Activated CD4-positive, alpha-beta T cell treated with anti-CD3 and anti-CD28 coated beads for 48 hours (primary cell): ENCODE results near the gene SH3RF3.

Source experiments
- DNase-seq: peaks from one replicate; pipeline ENCODE4 v3.0.0-alpha.2; 2020

Gene SH3RF3

DNA sequence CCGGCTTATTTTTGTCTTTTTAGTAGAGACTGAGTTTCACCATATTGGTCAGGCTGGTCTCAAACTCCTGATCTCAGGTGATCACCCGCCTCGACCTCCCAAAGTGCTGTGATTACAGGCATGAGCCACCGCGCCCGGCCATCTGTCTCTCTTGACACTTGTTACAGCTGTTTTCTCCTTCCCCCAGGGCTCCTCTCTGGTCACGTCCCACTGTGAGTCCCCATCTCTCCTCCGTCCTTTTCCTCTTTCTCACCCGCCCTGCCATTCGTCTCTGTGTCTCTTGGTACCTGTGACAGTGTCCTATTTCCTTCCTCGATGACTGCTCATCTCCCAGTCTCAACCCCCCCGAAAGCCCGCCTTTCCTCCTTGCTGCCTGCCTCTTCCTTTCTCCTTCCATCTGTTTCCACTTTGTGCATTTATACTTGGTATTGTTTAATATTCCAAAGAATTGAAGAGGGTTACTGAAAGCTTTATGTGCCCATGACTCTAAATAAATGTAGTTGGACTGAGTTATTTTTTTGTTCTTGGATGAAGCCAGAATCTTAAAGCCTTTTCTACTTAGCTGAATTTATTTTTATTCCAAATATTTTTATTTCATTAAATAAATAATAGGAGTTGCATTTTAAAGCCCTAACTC lies 241.5 kb downstream of the SH3RF3 start:
- DNase-seq: no peak

DNA sequence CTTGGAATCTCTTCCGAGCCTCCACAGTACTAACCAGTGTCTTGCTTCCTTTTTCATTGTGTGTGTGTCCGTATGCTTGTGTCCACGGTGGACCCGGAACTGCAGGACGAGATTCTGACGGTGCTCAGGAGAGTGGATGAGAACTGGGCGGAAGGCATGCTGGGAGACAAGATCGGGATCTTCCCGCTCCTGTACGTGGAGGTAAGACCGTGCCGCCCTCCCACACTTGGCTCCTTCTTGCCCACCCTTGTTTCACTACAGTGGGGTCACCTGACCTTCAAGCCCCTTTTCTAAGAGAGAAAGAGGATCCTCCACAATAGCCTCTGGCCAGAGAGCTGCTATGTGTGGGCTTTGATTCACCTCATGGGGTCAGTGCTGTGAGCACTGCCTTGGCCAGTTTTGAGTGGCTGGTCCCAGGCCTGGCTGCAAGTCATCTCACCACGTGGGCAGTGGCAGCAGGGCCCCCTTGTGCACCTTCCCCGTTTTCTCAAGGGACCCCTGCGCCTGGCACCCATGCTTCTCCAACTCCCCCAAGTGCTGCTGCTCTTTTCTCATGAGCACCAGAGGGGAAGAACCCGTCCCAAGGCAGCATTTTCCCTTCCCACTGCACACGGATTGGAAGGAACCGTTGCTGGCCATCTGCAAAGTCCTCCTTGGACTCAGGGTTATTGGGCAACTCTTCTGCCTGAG lies 242.6 kb downstream of the SH3RF3 start:
- no peak for DNase-seq

DNA sequence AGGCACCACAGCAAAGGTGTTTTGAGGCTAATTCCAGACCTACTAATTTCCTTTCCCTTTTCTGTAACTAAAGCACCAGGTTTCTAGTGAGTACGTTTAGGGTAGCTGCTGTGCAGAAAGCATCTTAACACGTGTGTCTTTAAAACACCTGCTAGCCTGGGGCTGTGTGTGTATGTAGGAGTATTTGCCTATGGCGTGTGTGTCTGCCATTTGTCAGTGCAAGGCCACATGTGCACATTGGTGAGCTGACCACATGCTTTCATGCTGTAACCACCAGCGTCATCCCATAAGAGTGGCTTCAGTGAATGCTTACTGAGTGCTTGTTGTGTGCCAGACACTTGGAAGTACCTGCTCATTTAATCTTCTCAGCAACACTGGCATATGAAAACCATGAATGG lies 243.2 kb downstream of the SH3RF3 start:
- no peak for DNase-seq

DNA sequence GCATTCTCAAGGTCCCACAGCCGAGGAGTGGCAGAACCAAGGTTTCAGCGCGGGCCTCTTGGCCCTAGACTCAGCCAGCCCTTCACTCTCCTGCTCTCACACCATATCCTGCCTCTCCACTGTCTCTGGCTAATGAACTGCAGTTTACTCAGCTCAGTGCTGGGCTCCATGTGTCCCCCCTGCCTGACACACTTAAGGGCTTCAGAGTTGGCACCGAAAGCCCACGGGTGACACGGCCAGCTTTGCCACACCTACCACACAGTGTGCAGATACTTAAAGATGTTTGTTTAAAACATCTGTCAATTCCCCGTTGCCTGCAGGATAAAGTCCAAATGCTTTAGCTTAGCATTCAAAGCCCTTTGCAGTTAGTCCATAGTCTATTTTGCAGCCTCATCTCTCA lies 243.6 kb downstream of the SH3RF3 start:
- DNase-seq: no peak

DNA sequence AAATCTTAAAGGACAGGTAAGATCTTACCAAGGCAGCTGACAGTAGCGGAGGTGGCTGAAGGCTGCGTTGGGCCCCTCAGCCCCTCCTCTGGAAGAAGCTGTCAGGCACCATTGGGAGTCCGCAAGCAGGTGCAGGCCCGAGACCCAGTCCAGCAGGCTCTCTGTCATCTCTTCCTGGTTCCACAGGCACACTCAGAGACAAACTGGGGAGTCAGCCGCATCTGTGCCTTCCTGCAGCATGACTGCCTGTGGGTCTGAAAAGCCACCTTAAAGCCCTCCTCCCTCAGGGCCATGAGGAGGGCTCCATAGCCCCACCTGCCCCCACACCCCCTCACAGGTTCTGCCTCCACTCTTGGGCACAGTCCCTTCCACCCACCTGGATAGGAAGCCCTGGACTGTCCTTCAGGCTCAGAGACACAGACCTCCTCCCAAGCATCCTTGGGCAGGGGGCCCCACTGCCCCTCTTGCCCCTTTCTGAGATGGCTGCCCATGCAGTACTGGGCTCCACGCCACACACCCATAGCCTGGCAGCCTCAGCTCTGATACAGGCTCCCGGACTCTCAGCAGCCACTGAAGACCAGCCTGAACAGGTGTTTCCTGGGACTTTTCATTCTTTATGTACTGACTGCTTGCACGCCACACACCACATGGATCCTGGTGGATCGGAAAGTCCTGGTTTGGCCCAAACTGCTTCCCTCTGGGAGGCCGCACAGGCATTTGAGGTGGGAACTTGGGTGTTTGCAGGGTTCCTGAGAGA lies 245.0 kb downstream of the SH3RF3 start:
- DNase-seq: no peak

DNA sequence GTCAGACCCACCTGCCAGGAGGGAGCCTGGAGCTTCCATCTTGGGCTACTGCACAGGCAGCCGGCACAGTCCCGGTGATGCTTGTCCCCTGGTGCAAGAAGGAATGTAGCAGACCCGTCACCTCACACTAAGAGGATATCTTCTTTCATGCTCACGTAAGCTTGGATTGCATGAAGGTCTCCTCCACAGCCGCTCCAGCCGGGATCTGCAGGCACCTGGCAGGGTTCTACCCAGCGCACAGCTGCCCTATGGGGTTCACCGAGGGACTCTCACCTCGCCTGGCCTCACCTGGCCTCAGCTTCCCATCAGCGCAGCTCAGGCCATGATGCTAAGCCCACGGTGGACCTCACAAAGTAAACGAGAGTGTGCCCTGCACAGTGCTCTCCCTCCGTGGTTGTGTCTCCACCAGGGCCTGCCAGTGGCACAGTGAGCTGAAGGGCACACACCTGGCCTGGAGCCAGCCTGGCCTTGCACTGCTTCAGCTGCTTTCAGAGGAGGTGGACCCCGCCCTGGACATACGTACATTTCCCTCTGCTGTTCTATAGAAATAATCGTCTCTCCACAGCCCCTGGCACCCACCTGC lies 245.6 kb downstream of the SH3RF3 start:
- no peak for DNase-seq

DNA sequence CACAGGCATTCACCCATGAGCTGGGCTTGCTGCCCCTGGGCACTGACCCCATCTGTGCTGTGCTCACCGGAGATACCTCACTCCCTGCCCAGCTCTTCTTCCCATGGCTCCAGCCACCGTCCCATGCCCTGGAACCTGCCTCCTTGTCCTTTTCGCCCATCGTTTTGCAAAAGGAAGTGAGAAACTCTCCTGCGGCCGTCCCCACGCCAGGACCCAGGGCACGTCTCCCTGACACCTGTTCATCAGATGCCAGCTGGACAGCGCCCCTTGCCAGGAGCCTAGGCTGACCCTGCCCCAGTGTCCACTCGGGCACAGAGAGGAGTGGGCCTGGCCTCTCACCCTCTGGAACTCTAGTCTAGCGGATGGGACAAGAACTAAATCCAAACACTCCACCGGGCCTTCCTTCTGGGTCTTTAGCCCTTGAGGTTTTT lies 246.1 kb downstream of the SH3RF3 start:
- no peak for DNase-seq

DNA sequence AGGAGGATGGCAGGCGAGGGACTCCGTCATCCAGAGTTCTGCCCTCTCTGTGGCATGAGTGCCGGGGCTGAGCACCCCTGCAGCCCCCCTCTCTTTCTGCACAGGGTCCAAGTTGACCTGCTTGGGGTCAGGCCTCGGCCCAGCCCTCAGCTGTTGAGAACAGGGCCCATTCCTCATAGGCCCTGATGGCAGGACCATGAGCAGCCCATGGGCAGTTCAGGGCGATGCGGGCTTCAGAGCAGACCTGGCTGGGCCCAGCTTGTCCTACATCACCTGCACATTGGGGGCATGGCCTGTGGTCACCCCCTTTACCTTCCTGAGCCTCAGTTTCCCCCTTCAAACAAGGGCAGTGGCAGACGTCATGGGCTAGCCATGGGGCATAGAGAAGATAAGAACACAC lies 246.7 kb downstream of the SH3RF3 start:
- no peak for DNase-seq

DNA sequence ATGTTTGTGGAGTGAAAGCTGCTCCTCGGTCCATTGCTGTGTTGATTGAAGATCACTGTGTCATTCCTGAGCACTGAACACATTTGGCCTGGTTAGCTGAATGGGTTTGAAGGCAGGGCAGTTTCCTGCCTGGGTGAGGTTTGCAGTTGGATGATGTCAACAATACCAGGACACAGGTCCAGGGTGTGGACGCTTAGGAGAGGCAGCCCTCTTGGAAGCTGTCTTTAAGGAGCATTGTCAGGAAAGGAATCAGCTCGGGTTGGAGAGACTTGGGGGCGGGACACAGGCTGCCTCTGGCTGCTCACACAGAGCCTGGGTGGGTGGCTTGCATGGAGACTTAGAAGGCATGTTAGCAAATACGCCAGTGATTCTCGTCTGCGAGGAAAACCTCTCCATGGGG lies 247.1 kb downstream of the SH3RF3 start:
- DNase-seq: no peak

DNA sequence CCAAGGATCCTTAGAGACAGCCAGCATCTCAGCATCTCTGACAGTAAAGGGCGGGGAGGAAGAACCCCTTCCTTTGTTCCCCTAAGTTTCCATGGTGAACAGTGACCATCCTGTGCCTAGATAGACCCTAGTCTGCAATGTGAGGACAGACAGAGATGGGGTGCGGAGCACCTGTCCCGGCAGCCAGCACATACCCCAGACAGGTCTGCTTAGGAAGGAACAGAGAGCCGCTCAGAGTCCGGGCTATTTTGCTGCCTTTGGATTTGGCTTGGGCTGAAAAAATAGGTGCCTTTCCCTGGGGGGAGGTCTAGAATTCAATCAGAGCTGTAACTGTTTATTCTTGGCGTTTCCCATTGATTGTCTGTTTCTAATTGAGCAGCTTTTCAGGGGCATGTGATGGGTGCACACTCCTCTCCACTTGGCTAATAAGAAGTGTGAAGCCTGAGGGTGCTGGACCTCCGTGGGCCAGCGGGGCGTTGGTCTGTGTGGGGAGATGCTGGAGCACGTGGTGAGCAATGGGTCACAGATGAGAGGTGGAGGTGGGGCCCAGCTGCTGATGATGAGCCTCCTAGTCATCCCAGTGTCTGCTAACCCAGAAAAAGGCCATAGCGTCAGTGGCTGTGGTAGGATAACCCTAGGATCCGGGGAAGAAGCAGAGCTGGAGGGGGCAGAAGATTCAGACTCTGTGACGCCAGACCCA lies 247.9 kb downstream of the SH3RF3 start:
- DNase-seq: no peak

DNA sequence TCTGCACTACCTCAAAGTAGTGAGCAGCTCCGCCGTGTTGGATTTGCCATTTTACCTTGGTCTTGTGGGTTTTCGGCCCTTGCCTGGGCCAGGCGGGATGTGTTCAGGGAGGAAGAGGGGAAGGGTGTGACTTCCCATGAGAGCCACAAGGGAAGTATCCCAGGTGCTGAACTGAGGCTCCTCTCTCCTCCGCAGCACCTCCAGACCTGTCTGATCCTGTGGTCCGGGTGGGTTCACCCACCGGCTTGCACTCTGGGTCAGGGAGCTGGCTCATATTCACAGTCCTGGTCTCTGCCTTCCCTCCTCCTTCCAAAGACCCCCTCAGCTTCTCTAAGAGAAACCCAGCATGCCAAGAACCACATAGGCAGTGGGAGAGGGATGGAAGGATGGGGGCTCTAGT lies 249.0 kb downstream of the SH3RF3 start:
- no peak for DNase-seq

DNA sequence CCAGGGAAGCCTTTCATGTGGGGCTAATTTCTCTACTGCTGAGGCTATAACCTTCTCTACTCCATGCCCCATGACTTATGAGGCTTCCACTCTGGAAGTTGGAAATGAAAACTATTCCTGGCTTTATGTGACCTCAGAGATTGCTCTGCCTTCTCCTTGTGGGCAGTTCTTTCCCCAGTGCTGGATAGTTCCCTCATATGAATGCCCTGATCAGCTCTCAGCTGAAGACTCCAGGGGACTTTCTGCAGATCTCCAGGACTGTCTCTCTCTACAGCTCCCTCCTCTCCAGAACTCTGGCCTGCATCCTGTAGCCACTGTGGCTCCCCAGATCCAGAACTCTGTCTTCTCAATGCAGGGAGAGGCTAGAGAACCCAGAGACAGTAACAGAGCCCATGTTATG lies 249.7 kb downstream of the SH3RF3 start:
- DNase-seq: no peak

DNA sequence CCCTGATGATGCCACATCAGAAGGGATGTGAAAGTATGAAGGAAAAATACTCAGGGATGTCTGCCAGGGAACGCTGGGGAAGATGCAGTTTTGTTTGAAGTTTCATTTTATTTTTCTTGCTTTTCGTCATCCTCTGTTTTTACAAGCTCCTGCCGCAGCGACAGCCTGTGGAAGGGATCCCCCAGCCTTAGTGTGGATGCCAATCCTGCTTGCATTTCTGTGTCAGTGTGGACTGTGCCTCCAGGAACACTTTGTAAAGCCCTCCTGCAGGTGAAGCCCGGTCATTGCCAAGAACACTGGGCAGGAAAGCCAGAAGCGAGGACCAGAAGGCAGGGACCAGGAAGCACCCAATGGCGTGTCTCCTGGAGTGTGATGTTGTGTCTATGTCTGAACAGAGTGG lies 250.5 kb downstream of the SH3RF3 start:
- no peak for DNase-seq

DNA sequence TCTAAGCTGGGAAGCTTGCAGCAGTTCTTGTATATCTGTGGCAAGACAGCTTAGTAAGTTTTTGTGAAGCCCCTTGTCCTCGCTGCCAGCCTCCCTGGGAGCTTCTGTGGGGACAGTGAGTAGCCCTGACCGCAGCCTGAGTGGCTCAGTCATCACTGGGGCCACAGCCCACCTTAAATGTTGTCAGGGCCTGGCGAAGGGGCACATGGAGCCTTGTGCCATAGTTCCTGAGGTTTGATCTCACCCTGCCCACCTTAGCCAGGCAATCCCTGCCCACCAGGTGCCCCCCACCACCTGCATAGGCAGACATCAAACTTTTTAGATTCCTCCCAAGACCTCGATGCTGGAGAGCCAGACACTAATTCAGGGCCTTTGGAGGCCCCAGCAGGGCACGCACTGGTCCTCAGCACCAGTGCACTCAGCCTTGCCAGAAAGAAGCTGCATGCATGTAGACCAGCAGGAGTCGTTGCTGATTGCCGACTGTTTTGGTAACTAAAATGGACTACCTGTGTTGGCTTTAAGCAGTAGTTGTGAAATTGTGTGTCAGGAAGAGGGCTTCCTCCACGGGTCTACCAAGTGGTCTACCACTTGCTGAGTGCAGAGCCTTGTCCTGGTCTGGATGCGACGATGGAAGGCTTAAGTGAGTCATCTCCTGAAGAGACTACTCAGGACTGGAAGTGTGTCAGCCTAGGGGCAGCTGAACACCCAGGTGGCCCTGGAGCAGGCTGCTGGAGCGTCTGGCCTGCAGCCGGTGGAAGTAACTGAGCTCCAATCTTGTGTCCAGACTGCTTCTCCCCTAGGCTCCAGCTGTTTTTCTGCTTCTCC lies 251.7 kb downstream of the SH3RF3 start:
- DNase-seq: no peak

DNA sequence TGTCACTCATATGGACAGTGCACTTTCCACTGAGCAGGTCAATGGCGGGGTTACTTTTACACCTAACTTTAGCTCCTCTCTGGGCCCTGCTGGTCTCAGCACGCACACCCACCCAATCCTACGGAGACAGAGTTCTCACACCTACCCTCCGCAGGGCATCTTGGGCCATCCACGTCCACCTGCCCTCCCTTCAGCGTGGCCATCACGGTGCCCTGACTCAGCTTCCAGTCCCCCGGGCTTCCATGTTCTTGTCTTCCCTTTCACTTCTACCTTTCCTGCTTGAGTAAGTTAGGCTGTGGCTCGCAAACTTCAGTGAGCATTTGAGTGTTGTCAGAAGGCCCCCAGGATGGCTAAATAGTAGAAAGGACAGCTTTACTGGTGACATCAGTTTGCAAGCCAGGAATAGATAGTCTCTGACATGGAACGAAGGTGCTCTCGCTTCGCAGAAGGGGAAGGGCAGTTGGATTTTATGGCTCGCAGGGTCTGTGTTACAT lies 252.4 kb downstream of the SH3RF3 start:
- DNase-seq: no peak

DNA sequence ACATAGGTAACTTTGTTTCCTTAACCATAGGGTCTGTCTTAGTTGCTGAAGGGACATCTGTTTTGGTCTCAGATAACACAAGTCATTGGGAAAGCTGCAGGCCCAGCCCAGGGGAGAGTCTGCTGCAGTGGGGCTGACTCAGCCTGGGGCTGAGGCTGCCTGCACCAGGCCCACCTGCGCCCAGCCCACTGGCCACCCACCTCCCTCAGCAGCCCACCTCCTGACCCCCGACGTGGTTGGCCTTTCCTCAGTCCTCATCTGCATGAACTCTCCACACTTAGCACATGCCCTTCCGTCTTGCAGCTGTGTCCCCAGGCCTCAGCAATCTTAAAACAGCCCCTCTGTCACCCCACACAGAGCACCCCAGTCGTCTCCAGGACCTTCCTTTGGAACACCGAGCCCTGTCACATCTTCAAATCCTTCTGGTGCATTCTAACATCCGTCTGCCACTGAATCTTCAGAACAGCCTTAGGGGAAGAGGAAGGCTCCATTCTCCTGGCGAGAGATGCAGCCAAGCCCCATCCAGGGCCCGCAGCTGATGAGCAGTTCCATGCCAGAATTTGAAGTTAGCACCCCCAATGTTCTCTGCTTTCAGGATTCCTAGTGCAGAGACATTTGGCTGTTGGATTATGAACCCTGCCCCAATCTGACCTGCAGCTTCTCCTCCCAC lies 253.4 kb downstream of the SH3RF3 start:
- DNase-seq: no peak

DNA sequence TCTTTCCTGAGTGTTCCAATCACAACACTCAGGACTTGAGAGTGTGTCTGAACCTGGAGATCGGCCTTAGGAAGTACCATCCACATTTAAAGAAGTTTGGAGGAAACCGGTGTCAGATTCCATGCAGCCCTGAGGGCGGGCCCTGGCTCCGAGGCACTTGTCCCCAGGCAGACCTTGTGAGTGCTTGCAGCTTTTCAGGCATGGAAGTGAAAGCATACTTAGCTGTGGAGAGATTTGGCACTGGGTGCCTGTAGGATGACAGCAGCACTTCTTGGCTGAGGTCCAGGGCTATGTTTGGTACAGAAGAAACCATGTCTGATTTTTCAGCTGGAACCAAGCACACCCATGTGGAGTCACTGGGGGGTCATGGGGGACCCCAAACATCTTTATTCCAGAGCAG lies 253.9 kb downstream of the SH3RF3 start:
- no peak for DNase-seq

DNA sequence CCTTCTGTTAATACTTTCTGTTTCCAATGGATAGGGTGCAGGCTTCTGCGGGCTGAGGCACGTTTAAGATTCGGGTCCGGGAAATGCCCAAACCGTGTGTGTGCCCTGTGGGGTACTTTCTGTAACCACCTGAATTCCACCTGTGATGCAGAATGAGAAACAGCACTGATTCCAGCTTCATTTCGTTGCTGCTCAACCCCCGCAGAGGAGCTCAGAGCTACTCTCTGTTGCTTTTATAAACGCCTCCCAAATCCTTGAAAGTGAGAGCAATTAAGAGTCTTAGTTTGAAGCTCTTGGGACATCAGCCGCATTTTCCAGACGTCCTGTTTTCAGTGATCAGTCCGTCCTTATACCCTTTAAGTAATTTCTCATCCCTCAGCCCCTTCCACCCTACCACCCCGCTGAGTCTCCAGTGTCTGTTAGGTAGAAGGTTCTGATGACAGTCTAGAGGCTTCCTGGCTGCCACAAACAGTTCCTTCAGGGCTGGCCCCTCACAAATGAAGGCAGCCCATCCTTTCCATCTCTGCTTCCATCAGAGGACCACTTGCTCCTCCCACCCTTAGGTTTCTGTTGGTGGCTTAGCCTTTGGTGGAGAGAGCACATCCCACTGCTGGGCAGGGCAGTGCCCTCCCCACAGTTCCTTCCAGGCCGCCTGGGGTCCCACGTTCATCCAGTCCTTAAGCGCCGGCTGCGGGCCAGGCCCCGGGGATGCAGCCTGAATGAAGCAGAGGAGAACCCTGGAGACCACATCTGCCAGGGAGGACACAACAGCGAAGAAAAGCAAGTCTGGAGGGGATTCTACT lies 254.7 kb downstream of the SH3RF3 start:
- DNase-seq: no peak

DNA sequence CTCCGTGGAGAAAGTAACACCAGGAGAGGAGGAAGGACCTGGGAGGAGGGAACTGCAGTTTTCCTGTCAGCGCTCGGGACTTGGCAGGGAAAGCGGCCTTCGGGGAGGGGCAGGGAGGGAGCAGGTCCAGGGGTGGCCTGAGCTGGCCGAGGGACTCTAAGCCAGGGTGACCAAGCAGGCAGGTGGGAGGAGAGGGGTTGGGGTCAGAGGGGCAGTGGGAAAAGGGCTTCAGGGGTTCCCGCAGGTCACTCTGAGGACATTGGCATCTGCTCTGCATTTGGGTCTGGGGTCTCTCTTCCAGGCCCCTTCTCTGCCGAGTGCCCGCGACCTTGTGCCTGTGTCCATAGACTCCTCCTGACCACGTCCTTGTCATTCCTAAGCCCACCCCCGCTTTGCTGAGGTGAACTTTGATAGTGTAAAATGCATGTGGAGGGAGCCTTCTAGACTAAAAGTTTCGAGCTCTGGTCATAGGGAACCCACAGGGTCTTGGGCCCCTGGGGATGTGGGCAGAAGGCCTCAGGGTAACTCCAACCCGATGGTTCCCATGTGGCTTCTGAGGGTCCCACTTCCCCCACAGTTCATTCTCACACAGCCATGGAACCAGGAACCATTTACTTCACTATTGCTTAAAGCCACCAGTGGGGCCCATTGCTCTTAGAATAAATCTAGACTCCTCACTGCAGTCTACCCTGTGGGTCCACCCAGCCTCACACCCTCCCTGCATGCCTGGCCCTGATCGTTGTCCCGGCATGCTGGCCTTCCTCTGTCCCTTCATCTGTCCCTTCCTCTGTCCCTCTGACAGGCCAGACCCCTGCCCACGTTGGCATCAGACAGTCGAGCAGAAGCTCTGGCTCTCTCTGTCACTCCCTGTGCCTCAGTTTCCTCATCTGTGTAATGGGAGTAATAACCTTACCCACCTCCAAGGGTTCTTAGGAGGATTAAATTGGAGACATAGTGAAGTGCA lies 255.6 kb downstream of the SH3RF3 start:
- no peak for DNase-seq
